Measurements from ENCODE around the gene IKZF3.

GRCh38 chr17:39715375-39716072, 148.6 kb downstream of the IKZF3 start:
- TF ChIP-seq POLR2A (IDR thresholded peaks at IDR 0.05; ENCODE audit: low read depth, low read length), result no peak
- TF ChIP-seq TAF1 (IDR thresholded peaks at IDR 0.05; ENCODE audit: borderline replicate concordance, low read depth, low read length), result no peak
- no peak for TF ChIP-seq POLR2AphosphoS5 (IDR thresholded peaks at IDR 0.05; ENCODE audit: low read depth, low read length)
